Measurements from ENCODE around the gene C1GALT1C1. TPM values are rescaled to one million over a fixed set of nuclear protein-coding genes. Genes with fewer than 3 reads are reported as not detected.
"Not testable (repeated sequence)": the region's sequence is repeated elsewhere in the genome, so short reads cannot be mapped to it uniquely, and the experiment has no call there.

C1GALT1C1 gene
- total RNA-seq, 1 donor from 2014 or later = 30.4 TPM

- Mint-ChIP-seq H3K27ac (ENCODE audit: unreplicated experiment) (no peak overlapping the region), H3K4me3 (ENCODE audit: unreplicated experiment) (no peak overlapping the region), H3K27me3 (ENCODE audit: unreplicated experiment) (no peaks in the 10 kb centered on the region), H3K4me1 (ENCODE audit: unreplicated experiment) (peaks cover 4% of the 10 kb centered on the region), H3K36me3 (ENCODE audit: unreplicated experiment) (no peaks in the 10 kb centered on the region), H3K9me3 (ENCODE audit: unreplicated experiment) (peaks cover 4% of the 10 kb centered on the region)
- TF ChIP-seq, protein P1, sequence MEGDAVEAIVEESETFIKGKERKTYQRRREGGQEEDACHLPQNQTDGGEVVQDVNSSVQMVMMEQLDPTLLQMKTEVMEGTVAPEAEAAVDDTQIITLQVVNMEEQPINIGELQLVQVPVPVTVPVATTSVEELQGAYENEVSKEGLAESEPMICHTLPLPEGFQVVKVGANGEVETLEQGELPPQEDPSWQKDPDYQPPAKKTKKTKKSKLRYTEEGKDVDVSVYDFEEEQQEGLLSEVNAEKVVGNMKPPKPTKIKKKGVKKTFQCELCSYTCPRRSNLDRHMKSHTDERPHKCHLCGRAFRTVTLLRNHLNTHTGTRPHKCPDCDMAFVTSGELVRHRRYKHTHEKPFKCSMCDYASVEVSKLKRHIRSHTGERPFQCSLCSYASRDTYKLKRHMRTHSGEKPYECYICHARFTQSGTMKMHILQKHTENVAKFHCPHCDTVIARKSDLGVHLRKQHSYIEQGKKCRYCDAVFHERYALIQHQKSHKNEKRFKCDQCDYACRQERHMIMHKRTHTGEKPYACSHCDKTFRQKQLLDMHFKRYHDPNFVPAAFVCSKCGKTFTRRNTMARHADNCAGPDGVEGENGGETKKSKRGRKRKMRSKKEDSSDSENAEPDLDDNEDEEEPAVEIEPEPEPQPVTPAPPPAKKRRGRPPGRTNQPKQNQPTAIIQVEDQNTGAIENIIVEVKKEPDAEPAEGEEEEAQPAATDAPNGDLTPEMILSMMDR (IDR thresholded peaks at IDR 0.05) = no peak
- DNase-seq (ENCODE audit: extremely low spot score, unreplicated experiment) = no peak
Observed at GRCh38 chrX:120653000-120653399, 23.1 kb upstream of the C1GALT1C1 start.

GRCh38 chrX:120652256-120652655, 22.4 kb upstream of the C1GALT1C1 start:
- not testable (repeated sequence) for DNase-seq (ENCODE audit: extremely low spot score, unreplicated experiment); H3K4me3 Mint-ChIP-seq (ENCODE audit: unreplicated experiment); H3K9me3 Mint-ChIP-seq (ENCODE audit: unreplicated experiment); H3K27me3 Mint-ChIP-seq (ENCODE audit: unreplicated experiment); H3K4me1 Mint-ChIP-seq (ENCODE audit: unreplicated experiment); H3K27ac Mint-ChIP-seq (ENCODE audit: unreplicated experiment); H3K36me3 Mint-ChIP-seq (ENCODE audit: unreplicated experiment)

DNA sequence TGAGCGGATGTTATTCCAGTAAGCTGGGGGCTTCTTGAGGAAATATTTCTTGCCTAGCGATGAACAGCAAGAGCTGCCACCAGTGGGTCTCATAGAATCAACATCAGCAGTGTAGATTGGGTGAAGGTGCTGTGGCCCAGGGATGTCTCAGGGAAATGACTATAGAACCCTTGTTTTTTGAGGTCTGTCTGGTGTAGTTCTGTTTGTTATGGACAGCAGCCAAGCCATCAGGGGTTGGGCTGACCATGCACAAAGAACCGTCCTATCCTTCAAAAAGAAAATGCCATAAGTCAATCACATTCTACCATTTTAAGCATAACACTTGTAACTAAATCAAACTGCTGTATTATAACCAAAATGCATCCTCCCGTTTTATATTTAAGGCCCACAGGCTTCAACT, 17.3 kb upstream of the C1GALT1C1 start:
- Mint-ChIP-seq H3K4me3 (ENCODE audit: unreplicated experiment) (no peak overlapping the region), H3K27ac (ENCODE audit: unreplicated experiment) (peak overlapping the region; percentile 55), H3K36me3 (ENCODE audit: unreplicated experiment) (no peaks in the 10 kb centered on the region), H3K9me3 (ENCODE audit: unreplicated experiment) (no peaks in the 10 kb centered on the region), H3K27me3 (ENCODE audit: unreplicated experiment) (no peaks in the 10 kb centered on the region), H3K4me1 (ENCODE audit: unreplicated experiment) (peaks cover 11% of the 10 kb centered on the region)
- no peak for DNase-seq (ENCODE audit: extremely low spot score, unreplicated experiment)
- TF ChIP-seq, protein P1 (IDR thresholded peaks at IDR 0.05) = no peak

DNA sequence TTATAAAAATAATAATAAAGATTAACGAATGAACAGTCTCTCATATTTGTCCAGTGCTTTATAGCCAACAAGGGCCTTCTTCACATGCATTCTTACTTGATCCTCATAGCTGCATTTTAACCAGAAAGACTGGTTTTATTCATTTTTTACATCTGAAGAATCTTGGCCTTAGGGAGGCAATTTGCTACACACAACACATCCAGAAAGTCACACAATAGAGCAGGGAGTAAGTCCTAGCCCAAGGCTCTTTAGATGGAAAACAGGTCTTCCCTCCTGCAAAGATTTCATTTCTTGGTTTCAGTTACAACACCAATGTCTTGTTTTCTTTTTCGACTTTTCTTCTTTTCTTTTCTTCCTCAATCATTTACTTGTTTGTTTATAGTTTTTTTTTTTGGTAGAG, 13.0 kb upstream of the C1GALT1C1 start:
- TF ChIP-seq, protein P1 (IDR thresholded peaks at IDR 0.05) = no peak
- no peaks in the 10 kb centered on the region for H3K9me3 Mint-ChIP-seq (ENCODE audit: unreplicated experiment)
- no peak overlapping the region for H3K4me3 Mint-ChIP-seq (ENCODE audit: unreplicated experiment)
- H3K36me3 Mint-ChIP-seq (ENCODE audit: unreplicated experiment) = no peaks in the 10 kb centered on the region
- no peaks in the 10 kb centered on the region for H3K27me3 Mint-ChIP-seq (ENCODE audit: unreplicated experiment)
- H3K27ac Mint-ChIP-seq (ENCODE audit: unreplicated experiment) = no peak overlapping the region
- no peak for DNase-seq (ENCODE audit: extremely low spot score, unreplicated experiment)
- H3K4me1 Mint-ChIP-seq (ENCODE audit: unreplicated experiment) = peaks cover 7% of the 10 kb centered on the region

- H3K4me1 Mint-ChIP-seq (ENCODE audit: unreplicated experiment) = no peaks in the 10 kb centered on the region
- TF ChIP-seq, protein P1 (IDR thresholded peaks at IDR 0.05) = no peak
- no peaks in the 10 kb centered on the region for H3K36me3 Mint-ChIP-seq (ENCODE audit: unreplicated experiment)
- no peak for DNase-seq (ENCODE audit: extremely low spot score, unreplicated experiment)
- no peak overlapping the region for H3K27ac Mint-ChIP-seq (ENCODE audit: unreplicated experiment)
- H3K27me3 Mint-ChIP-seq (ENCODE audit: unreplicated experiment) = no peaks in the 10 kb centered on the region
- no peaks in the 10 kb centered on the region for H3K9me3 Mint-ChIP-seq (ENCODE audit: unreplicated experiment)
- H3K4me3 Mint-ChIP-seq (ENCODE audit: unreplicated experiment) = no peak overlapping the region
Observed at GRCh38 chrX:120638619-120639018, 8.8 kb upstream of the C1GALT1C1 start.

DNA sequence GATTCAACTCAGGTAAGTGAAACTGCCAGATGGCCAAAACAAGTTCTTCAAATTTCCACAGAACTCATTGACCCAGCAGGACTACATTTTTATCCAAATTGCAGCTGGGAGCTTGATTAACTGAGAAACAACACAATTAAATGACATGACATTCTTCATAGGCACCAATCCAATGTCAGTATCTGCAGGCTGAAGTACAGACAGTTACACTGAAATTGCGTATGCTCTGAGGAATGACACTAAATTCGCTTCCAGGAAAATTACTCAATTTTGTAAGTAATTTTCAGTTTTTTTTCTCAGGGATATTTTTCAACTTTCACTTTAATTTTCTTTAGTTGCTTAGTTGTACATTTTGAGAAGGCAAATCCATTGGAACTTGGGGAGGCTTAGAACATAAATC, 4.5 kb downstream of the C1GALT1C1 start:
- H3K4me3 Mint-ChIP-seq (ENCODE audit: unreplicated experiment) = no peak overlapping the region
- H3K4me1 Mint-ChIP-seq (ENCODE audit: unreplicated experiment) = peaks cover 8% of the 10 kb centered on the region
- peaks cover 2% of the 10 kb centered on the region for H3K36me3 Mint-ChIP-seq (ENCODE audit: unreplicated experiment)
- H3K9me3 Mint-ChIP-seq (ENCODE audit: unreplicated experiment) = no peaks in the 10 kb centered on the region
- H3K27me3 Mint-ChIP-seq (ENCODE audit: unreplicated experiment) = no peaks in the 10 kb centered on the region
- no peak for DNase-seq (ENCODE audit: extremely low spot score, unreplicated experiment)
- TF ChIP-seq, protein P1 (IDR thresholded peaks at IDR 0.05) = no peak
- no peak overlapping the region for H3K27ac Mint-ChIP-seq (ENCODE audit: unreplicated experiment)

All from osteocyte (in vitro differentiated cells).